ENCODE data around the gene TSPAN5.

GRCh38 chr4:98658287-98659105 lies at the start of gene TSPAN5:
- TF ChIP-seq SPI1 (IDR thresholded peaks at IDR 0.05; ENCODE audit: low read depth, low read length), result no peak
- TF ChIP-seq POLR2A (IDR thresholded peaks at IDR 0.05; ENCODE audit: low read depth, low read length), result no peak
- no peak for TF ChIP-seq POLR2AphosphoS5 (IDR thresholded peaks at IDR 0.05; ENCODE audit: low read depth, low read length)
- no peak for TF ChIP-seq TAF1 (IDR thresholded peaks at IDR 0.05; ENCODE audit: low read depth, low read length)
